ENCODE data around the gene HTT. TPM values are rescaled to one million over a fixed set of nuclear protein-coding genes. Genes with fewer than 3 reads are reported as not detected.

Gene HTT
- total and polyA plus RNA-seq, 2 of the 13 experiments (the other 11 are each of a cell fraction or from before 2014, with no cell fraction given) = 17.5 to 19.5 TPM

DNA sequence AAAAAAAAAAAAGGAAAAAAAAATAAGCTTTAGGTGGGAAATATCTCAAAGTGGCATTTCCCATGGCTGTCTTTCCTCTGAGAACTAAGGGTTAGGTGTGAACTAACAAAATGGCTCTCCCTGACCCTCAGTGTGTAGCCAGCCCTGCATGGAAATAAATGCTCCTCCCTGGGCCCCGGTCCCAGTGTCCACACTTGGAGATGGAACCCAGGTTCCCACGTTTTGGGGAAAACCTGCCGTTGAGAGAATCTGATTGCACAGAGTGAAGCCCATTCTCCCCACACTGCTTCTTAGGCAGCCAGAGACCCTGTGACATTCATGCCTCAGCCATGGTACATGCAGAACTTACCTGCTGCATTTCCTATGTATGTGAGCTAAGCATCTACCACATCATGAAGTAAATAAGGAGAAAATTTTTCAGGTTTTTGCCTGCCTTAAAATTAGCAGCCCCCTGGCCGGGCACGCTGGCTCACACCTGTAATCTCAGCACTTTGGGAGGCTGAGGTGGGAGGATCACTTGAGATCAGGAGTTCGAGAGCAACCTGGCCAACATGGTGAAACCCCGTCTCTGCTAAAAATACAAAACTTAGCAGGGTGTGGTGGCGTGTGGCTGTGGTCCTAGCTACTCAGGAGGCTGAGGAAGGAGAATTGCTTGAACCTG, 34.6 kb upstream of the HTT start (continued):
- TF ChIP-seq, protein P1, sequence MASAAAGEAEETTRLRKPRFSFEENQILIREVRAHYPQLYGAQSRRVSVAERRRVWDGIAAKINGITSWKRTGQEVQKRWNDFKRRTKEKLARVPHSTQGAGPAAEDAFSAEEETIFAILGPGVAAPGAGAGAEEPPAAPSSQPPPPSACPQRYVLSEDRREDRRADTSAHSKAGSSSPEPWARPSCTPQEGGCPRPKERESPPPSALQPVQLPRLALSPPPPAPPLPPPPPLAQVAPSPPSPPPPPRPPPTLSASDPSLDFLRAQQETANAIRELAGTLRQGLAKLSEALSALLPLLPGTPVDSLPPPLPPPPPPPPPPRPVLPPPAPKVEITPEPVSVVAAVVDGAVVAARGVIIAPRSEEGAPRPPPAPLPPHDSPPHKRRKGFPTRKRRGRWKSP (CRISPR knock-in tag; IDR thresholded peaks at IDR 0.05) = no peak
- TF ChIP-seq SOX6 (IDR thresholded peaks at IDR 0.05) (no peak), SOX6 (CRISPR knock-in tag; IDR thresholded peaks at IDR 0.05) (no peak), MED13 (CRISPR knock-in tag; IDR thresholded peaks at IDR 0.05) (no peak), ZXDC (CRISPR knock-in tag; IDR thresholded peaks at IDR 0.05) (no peak), TRIM24 (CRISPR knock-in tag; IDR thresholded peaks at IDR 0.05) (no peak), ZBTB44 (CRISPR knock-in tag; IDR thresholded peaks at IDR 0.05) (no peak)

Measured in HepG2 (cell line).